SK-N-SH treated with all-trans-retinoic acid at 6 μM for 48 hours (cell line): ENCODE results near the gene RGL2.

Experiments
- ATAC-seq: fragments of 200-7000 bp; cut with Tn5 transposase; 3 replicates; pipeline ENCODE4 v1.9.1; 2020; ENCODE audit warnings: mild to moderate bottlenecking, moderate library complexity
- ARNTL ChIP-seq: fragments of 450-650 bp; formaldehyde crosslinking; IDR thresholded peaks from 2 replicates; pipeline ENCODE4 v1.5.0; 2020; ENCODE audit warnings: low read depth, mild to moderate bottlenecking, moderate library complexity, borderline replicate concordance
- CSDC2 ChIP-seq: fragments of 250-450 bp; sonication (Bioruptor Pico); IDR thresholded peaks from 2 replicates; pipeline ENCODE4 v1.5.0; 2020; ENCODE audit warnings: mild to moderate bottlenecking, moderate library complexity
- GLIS3 ChIP-seq: fragments of 250-450 bp; sonication (Bioruptor Pico); IDR thresholded peaks from 2 replicates; pipeline ENCODE4 v1.5.0; 2020; ENCODE audit warnings: mild to moderate bottlenecking, moderate library complexity
- OSR1 ChIP-seq: fragments of 250-450 bp; sonication (Bioruptor Pico); IDR thresholded peaks from 2 replicates; pipeline ENCODE4 v1.8.0; 2022; ENCODE audit warnings: moderate library complexity, mild to moderate bottlenecking, inconsistent platforms
- PPARA ChIP-seq: fragments of 250-450 bp; sonication (Bioruptor Pico); IDR thresholded peaks from 2 replicates; pipeline ENCODE4 v1.5.0; 2020; ENCODE audit warnings: mild to moderate bottlenecking, borderline replicate concordance
- TCF4 ChIP-seq: fragments of 250-450 bp; sonication (Bioruptor Pico); IDR thresholded peaks from 2 replicates; pipeline ENCODE4 v1.8.0; 2021; ENCODE audit warnings: mild to moderate bottlenecking, moderate library complexity, borderline replicate concordance
- TOX ChIP-seq: fragments of 250-450 bp; sonication (Bioruptor Pico); IDR thresholded peaks from 2 replicates; pipeline ENCODE4 v1.8.0; 2021; ENCODE audit warnings: mild to moderate bottlenecking, moderate library complexity, borderline replicate concordance
- ZFP30 ChIP-seq: fragments of 450-650 bp; formaldehyde crosslinking; IDR thresholded peaks from 2 replicates; pipeline ENCODE4 v1.5.0; 2022; ENCODE audit warnings: mild to moderate bottlenecking, moderate library complexity
- ZNF70 ChIP-seq: fragments of 450-650 bp; formaldehyde crosslinking; IDR thresholded peaks from 2 replicates; pipeline ENCODE4 v1.5.0; 2020; ENCODE audit warnings: mild to moderate bottlenecking, moderate library complexity
- TF ChIP-seq, protein P1 (sequence below): fragments of 250-450 bp; sonication (Bioruptor Pico); IDR thresholded peaks from 2 replicates; pipeline ENCODE4 v1.5.1; 2020; ENCODE audit warnings: low read depth, mild to moderate bottlenecking, moderate library complexity
- TF ChIP-seq, protein P2 (sequence below): fragments of 250-450 bp; sonication (Bioruptor Pico); IDR thresholded peaks from 2 replicates; pipeline ENCODE4 v1.8.0; 2020; ENCODE audit warnings: mild to moderate bottlenecking, moderate library complexity, borderline replicate concordance
- TF ChIP-seq, protein P3 (sequence below): fragments of 250-450 bp; sonication (Bioruptor Pico); IDR thresholded peaks from 2 replicates; pipeline ENCODE4 v1.8.0; 2021; ENCODE audit warnings: low read depth, mild to moderate bottlenecking, moderate library complexity, borderline replicate concordance

The RGL2 gene

DNA sequence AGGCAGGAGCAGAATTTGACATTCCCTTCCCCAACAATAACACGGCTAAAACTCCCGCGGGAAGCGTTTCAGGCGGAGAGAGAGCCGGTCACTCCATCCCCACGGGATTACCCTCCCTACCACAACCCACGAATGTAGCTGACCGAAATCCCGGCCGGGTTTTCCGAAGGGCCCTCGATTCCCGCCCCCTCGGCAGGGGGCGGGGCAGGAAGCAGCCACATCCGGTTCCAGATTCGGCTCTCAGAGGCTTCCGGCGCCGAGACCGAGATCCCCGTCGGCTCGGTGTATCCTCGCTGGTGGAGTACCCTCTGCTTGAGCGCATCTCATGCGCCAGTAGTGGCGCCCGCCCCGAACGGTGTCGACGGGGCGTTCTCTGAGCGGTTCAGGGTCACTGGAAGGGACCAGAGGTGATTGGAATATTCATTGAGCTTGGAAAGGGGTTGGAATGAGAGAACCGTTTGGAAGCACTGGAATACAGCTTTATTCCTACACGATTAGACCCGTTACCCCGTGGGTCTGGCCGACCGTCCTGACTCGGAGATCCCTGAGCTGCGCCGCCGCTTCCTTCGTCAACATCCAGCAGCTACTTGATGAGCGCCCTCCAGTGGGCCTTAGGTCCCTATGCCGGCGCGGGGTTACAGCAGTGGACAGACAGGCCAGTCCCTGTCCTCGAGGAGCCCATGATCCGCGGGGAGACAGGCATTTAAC is 649 bp upstream of the RGL2 start:
- peak; percentile 73 for ATAC-seq
- TF ChIP-seq, protein P1, sequence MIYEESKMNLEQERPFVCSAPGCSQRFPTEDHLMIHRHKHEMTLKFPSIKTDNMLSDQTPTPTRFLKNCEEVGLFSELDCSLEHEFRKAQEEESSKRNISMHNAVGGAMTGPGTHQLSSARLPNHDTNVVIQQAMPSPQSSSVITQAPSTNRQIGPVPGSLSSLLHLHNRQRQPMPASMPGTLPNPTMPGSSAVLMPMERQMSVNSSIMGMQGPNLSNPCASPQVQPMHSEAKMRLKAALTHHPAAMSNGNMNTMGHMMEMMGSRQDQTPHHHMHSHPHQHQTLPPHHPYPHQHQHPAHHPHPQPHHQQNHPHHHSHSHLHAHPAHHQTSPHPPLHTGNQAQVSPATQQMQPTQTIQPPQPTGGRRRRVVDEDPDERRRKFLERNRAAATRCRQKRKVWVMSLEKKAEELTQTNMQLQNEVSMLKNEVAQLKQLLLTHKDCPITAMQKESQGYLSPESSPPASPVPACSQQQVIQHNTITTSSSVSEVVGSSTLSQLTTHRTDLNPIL (CRISPR knock-in tag), result no peak
- TF ChIP-seq PPARA, result no peak
- TF ChIP-seq OSR1 (CRISPR knock-in tag), result no peak
- TF ChIP-seq TOX (CRISPR knock-in tag), result no peak
- no peak for TF ChIP-seq CSDC2 (CRISPR knock-in tag)
- TF ChIP-seq, protein P2, sequence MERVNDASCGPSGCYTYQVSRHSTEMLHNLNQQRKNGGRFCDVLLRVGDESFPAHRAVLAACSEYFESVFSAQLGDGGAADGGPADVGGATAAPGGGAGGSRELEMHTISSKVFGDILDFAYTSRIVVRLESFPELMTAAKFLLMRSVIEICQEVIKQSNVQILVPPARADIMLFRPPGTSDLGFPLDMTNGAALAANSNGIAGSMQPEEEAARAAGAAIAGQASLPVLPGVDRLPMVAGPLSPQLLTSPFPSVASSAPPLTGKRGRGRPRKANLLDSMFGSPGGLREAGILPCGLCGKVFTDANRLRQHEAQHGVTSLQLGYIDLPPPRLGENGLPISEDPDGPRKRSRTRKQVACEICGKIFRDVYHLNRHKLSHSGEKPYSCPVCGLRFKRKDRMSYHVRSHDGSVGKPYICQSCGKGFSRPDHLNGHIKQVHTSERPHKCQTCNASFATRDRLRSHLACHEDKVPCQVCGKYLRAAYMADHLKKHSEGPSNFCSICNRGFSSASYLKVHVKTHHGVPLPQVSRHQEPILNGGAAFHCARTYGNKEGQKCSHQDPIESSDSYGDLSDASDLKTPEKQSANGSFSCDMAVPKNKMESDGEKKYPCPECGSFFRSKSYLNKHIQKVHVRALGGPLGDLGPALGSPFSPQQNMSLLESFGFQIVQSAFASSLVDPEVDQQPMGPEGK (CRISPR knock-in tag), result no peak
- TF ChIP-seq, protein P3, sequence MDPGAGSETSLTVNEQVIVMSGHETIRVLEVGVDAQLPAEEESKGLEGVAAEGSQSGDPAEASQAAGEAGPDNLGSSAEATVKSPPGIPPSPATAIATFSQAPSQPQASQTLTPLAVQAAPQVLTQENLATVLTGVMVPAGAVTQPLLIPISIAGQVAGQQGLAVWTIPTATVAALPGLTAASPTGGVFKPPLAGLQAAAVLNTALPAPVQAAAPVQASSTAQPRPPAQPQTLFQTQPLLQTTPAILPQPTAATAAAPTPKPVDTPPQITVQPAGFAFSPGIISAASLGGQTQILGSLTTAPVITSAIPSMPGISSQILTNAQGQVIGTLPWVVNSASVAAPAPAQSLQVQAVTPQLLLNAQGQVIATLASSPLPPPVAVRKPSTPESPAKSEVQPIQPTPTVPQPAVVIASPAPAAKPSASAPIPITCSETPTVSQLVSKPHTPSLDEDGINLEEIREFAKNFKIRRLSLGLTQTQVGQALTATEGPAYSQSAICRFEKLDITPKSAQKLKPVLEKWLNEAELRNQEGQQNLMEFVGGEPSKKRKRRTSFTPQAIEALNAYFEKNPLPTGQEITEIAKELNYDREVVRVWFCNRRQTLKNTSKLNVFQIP (CRISPR knock-in tag), result 0 out of 2 replicates have a peak, but pooled peaks have one; percentile 4
- peak; percentile 30; the same call in 1 of the 2 replicates for TF ChIP-seq GLIS3 (CRISPR knock-in tag)

DNA sequence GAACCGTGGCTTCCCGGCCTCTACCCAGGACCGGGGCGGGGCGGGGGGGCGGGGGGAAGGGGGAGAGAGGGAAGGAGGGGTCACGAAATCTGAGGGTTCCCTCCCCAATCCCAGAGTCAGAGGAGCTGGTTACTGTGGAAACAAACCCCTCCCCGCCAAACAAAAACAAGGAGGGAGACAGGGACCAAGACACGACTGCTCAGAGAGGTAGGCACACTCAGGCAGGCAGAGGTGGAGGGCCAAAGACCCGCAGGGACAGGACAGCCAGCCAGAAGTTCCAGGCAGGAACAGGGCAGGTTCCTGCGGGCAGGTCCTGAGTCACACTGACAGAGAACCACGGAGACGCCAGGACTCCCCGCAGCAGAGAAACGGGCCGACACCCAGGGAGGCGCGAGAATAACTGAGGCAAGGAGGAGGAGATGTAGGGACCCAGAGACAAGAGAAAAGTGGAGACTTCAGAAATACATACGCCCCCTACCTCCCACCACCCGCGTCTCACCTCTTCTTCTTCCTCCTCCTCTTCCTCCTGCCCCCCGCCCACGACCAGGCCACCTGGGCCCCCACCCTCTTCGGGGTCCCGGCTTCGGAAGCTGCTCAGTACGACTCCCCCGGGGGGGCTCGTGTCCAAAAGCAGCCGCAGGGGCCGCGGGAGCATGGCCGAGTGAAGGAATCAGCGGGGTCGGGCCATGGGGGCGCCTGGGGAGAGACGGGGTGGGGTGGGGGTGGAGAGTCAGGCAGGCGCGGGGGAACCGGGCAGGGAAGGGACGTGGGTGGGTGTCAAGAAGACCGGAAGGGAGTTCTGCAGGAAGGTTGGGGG is 578 bp downstream of the RGL2 start:
- ATAC-seq, result peak; percentile 66
- TF ChIP-seq, protein P2 (CRISPR knock-in tag), result 0 out of 2 replicates have a peak, but pooled peaks have one; percentile 11
- TF ChIP-seq, protein P1 (CRISPR knock-in tag), result no peak

DNA sequence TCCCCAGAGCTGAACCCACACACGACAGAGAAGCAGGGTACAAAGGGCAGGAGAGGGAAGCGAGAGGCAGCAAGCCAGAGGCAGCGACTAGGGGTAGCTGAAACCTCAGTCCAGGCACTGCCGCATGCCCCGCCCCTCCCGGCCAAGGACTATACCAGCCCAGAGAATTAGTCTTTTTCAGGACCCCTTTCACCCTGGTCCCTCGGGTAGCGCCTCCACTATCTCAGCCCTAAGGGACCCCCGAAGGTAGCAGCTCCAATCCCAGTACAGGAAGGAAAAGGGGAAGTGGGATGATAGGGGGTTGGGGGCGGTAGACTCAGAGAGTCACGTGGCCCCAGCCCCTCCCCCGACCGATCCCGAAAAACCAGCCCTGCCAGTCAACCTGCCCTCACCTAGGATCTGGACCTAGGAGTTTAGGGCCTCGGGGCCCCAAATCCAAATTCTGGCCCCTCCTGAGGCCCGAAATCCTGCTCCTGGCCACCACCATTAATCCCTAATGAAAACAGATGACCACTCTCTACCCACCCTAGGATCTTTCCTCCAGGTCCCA is 1.3 kb downstream of the RGL2 start:
- no peak; the same call in 1 of the 3 replicates for ATAC-seq

DNA sequence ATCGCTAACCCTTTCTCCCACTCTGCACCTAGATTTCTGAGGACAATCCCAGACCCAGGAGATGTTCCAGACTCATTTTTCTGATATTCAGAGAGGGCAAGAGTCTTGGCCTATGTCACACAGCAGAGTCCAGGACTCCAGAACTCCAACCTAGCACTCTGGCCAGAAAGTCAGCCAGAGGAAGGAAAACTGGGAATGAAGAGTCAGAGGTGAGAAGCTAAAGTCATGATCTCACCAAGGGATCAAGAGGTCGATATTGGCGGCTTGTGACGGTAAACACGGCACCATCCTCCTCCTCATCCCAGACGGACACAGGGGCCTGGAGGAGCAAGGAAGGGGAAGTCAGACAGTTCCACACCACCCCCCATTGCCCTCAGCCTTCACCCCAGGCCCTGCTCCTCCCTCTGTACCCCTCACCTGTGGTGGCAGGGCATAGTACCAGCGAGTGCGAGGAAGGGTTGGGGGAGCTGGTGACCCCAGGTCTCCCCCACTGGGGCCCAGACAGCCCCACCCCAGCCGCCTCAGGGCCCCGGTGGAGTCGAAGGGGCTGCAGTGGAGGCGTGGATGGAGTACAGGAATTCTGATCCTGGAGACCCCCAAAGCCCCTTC is 1.8 kb downstream of the RGL2 start:
- no peak for ATAC-seq

More for the DNA sequence above, 1.3 kb downstream of the RGL2 start:
- TF ChIP-seq TCF4 (no peak), ARNTL (no peak), ZNF70 (CRISPR knock-in tag) (no peak), GLIS3 (CRISPR knock-in tag) (no peak)

More for the DNA sequence above, 1.8 kb downstream of the RGL2 start:
- no peak for TF ChIP-seq ZFP30 (CRISPR knock-in tag)
- TF ChIP-seq, protein P3 (CRISPR knock-in tag), result no peak
- no peak for TF ChIP-seq ARNTL
- TF ChIP-seq, protein P2 (CRISPR knock-in tag), result no peak
